ENCODE data around the gene CFAP99. TPM values are rescaled to one million over a fixed set of nuclear protein-coding genes. Genes with fewer than 3 reads are reported as not detected.
A peak's percentile ranks its signal among the peaks of the same experiment; 100 is the strongest.

The CFAP99 gene
- total and polyA plus RNA-seq, 9 of the 15 experiments (the other 6 are each of a cell fraction or from before 2014, with no cell fraction given) = 0.07 to 0.18 (median 0.09) TPM; not detected in 6

DNA sequence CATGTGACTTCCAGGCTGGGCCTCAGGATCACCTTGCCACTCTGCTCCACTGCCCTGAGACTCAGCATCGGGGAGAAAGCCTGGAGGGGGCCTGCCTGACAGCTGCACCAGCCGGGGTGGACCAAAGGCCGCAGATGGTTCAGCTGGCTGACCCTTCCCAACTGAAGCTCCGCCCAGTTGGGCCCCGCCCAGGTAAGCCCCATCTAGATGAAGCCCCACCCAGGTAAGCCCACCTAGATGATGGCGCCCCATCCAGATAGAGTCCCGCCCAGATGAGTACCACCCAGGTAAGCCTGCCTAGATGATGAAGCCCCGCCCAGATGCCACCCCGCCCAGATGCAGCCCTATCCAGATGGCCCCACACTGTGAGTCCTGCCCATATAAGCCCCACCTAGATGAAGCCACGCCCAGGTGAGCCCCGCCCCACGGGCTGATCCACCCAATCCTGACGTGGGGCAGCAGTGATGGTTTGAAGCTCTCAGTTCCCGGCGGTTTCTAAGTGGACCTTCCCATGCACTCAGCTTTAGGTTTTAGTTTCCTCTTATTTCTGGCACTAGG, 10.3 kb upstream of the CFAP99 start (continued):
- TF ChIP-seq, protein P1, sequence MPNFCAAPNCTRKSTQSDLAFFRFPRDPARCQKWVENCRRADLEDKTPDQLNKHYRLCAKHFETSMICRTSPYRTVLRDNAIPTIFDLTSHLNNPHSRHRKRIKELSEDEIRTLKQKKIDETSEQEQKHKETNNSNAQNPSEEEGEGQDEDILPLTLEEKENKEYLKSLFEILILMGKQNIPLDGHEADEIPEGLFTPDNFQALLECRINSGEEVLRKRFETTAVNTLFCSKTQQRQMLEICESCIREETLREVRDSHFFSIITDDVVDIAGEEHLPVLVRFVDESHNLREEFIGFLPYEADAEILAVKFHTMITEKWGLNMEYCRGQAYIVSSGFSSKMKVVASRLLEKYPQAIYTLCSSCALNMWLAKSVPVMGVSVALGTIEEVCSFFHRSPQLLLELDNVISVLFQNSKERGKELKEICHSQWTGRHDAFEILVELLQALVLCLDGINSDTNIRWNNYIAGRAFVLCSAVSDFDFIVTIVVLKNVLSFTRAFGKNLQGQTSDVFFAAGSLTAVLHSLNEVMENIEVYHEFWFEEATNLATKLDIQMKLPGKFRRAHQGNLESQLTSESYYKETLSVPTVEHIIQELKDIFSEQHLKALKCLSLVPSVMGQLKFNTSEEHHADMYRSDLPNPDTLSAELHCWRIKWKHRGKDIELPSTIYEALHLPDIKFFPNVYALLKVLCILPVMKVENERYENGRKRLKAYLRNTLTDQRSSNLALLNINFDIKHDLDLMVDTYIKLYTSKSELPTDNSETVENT (CRISPR knock-in tag; IDR thresholded peaks at IDR 0.05) = no peak
- no peak for TF ChIP-seq RBM14 (IDR thresholded peaks at IDR 0.05; ENCODE audit: borderline replicate concordance, insufficient read depth, low read depth, low read length)
- TF ChIP-seq NR3C1 (CRISPR knock-in tag; IDR thresholded peaks at IDR 0.05) = no peak
- TF ChIP-seq, protein P2, sequence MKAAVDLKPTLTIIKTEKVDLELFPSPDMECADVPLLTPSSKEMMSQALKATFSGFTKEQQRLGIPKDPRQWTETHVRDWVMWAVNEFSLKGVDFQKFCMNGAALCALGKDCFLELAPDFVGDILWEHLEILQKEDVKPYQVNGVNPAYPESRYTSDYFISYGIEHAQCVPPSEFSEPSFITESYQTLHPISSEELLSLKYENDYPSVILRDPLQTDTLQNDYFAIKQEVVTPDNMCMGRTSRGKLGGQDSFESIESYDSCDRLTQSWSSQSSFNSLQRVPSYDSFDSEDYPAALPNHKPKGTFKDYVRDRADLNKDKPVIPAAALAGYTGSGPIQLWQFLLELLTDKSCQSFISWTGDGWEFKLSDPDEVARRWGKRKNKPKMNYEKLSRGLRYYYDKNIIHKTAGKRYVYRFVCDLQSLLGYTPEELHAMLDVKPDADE (conservative IDR thresholded peaks at IDR 0.05; ENCODE audit: control insufficient read depth, low read depth, low read length) = 0 out of 2 replicates have a peak, but pooled peaks have one; percentile 35
- TF ChIP-seq, protein P3, sequence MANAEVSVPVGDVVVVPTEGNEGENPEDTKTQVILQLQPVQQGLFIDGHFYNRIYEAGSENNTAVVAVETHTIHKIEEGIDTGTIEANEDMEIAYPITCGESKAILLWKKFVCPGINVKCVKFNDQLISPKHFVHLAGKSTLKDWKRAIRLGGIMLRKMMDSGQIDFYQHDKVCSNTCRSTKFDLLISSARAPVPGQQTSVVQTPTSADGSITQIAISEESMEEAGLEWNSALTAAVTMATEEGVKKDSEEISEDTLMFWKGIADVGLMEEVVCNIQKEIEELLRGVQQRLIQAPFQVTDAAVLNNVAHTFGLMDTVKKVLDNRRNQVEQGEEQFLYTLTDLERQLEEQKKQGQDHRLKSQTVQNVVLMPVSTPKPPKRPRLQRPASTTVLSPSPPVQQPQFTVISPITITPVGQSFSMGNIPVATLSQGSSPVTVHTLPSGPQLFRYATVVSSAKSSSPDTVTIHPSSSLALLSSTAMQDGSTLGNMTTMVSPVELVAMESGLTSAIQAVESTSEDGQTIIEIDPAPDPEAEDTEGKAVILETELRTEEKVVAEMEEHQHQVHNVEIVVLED (CRISPR knock-in tag; IDR thresholded peaks at IDR 0.05) = no peak
- TF ChIP-seq CTBP1 (IDR thresholded peaks at IDR 0.05; ENCODE audit: borderline replicate concordance) = peak; percentile 15; the same call in 1 of the 2 replicates
- peak in 1 of 2 experiments; percentile 70; a peak in 1 of 4 replicates for TF ChIP-seq SRF (CRISPR knock-in tag; IDR thresholded peaks at IDR 0.05)
- TF ChIP-seq, protein P4, sequence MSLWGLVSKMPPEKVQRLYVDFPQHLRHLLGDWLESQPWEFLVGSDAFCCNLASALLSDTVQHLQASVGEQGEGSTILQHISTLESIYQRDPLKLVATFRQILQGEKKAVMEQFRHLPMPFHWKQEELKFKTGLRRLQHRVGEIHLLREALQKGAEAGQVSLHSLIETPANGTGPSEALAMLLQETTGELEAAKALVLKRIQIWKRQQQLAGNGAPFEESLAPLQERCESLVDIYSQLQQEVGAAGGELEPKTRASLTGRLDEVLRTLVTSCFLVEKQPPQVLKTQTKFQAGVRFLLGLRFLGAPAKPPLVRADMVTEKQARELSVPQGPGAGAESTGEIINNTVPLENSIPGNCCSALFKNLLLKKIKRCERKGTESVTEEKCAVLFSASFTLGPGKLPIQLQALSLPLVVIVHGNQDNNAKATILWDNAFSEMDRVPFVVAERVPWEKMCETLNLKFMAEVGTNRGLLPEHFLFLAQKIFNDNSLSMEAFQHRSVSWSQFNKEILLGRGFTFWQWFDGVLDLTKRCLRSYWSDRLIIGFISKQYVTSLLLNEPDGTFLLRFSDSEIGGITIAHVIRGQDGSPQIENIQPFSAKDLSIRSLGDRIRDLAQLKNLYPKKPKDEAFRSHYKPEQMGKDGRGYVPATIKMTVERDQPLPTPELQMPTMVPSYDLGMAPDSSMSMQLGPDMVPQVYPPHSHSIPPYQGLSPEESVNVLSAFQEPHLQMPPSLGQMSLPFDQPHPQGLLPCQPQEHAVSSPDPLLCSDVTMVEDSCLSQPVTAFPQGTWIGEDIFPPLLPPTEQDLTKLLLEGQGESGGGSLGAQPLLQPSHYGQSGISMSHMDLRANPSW (CRISPR knock-in tag; IDR thresholded peaks at IDR 0.05) = no peak
- TF ChIP-seq ZNF551 (CRISPR knock-in tag; IDR thresholded peaks at IDR 0.05) = no peak
- TF ChIP-seq ZKSCAN1 (IDR thresholded peaks at IDR 0.05; ENCODE audit: low read depth, low read length) = no peak
- no peak for TF ChIP-seq RCOR1 (IDR thresholded peaks at IDR 0.05; ENCODE audit: borderline replicate concordance in 1 of 2, low read depth in 2 of 2, low read length in 2 of 2)
- no peak for TF ChIP-seq NELFE (IDR thresholded peaks at IDR 0.05; ENCODE audit: insufficient read depth, insufficient read length)
- TF ChIP-seq JUND (IDR thresholded peaks at IDR 0.05; ENCODE audit: borderline replicate concordance, low read depth, low read length) = peak; percentile 55; the same call in 1 of the 2 replicates
- TF ChIP-seq JUND (tag; IDR thresholded peaks at IDR 0.05; ENCODE audit: borderline replicate concordance, low read depth, low read length) = no peak

All from K562 (cell line).